CD4-positive, alpha-beta T cell treated with Interferon gamma for 1 hour (primary cell): ENCODE measurements around the gene ZNF480.

ENCODE experiments used
- DNase-seq: peaks from one replicate; pipeline ENCODE4 v3.0.0-alpha.2; 2020

Gene ZNF480

DNA sequence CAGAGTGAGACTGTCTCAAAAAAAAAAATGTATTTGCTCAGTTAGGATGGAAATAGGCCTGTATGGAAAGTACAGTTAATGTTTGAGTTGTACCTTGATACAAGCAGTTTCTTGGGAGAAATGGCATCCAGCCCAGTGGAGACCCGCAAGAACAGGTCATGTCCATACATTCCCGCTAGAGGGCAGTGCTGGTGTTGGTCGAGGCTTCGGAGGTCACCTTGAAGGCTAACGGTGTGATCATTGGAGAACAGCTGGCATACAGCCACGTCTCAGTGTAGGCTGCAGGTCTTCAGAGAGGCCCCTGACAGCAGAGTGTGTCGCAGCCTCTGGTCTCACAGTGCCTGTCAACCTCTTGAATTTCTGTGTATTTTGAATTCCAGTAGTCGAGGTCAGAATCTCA, 46.6 kb downstream of the ZNF480 start:
- peak; percentile 55 for DNase-seq

DNA sequence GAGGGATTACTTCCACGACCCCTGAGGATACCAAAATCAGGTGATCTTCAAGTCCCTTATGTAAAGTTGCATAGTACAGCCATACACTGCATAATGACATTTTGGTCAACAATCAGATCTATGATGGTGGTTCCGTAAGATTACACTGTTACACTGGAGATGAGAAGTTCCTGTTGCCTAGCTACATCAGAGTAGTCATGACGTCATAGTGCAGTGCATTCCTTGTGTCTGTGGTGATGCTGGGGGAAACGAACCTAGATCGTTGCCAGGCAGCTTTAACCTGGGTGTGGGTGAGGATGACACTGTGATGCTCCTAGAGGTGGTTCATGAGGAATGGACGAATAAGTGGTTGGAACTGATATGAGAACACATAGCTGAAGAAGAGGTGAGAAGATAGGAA, 48.2 kb downstream of the ZNF480 start:
- DNase-seq: no peak

DNA sequence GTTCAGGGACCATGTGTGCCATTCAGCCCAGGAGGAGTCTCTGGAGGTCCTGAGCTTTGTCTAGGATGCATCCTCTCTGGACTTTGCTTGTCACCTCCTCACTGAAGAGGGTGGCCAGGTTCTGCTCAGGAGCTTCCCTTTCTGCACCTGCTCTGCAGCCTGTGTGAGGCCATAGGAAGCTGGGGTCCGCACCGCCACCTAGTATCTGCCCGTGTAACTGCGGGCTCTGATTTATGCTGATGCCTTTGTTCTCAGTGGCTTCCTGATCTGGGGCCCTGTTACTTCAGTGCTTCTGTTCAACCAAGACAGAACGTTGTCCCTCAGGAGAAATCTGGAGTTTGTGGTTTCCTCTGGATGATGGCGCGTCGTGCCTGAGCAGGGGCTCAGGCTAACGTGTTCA, 54.5 kb downstream of the ZNF480 start:
- no peak for DNase-seq

DNA sequence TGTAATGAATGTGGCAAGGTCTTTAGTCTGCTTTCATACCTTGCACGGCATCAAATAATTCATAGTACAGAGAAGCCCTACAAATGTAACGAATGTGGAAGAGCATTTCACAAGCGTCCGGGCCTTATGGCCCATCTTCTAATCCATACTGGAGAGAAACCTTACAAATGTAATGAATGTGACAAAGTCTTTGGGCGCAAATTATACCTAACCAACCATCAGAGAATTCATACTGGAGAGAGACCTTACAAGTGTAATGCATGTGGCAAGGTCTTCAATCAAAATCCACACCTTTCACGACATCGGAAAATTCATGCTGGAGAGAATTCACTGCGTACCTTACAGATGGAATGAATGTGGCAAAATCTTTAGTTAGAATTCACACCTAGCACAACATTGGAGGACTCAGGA, 69.5 kb downstream of the ZNF480 start:
- DNase-seq: no peak

DNA sequence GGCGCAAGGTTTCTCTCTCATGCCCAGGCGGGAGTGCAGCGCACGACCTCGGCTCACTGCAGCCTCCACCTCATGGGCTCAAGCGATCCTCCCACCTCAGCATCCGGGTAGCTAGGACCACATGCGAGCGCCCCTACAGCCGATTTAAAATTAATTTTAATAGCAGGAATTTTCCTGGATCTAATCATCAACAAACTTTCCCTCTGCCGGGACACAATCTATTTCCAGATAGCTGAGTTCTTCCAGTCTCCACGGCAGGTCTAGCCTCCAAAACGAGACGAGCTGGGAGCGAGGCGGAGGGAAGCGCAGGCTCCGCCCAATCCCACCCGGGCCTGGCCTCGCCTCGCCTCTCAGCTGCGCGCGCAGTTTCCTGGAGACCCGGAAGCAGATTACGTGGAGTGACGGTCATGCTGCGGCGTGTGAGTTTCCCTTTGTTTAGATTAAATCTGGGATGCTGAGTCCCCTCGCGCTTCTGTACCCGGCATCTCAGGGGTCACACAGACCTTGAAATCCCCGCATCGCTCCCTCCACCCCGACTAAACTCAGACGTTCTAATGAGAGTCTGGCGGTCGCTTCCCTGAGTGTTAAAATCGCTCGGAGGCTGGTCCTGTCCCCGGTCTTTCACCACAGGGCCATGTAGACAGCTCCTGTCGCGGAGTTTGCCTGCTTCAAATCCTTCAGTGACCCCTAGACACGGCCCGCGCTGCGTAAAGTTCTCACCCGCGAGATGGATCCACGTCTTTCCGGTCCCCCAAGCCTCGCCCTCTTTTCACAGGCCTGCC, 72.8 kb downstream of the ZNF480 start, which contains the start of gene ZNF880:
ZNF880 (plus strand) TSS at position 365 of the 782 bp plus-strand sequence; CDS start at position 408, 43 bp downstream.
- peak; percentile 89 for DNase-seq

DNA sequence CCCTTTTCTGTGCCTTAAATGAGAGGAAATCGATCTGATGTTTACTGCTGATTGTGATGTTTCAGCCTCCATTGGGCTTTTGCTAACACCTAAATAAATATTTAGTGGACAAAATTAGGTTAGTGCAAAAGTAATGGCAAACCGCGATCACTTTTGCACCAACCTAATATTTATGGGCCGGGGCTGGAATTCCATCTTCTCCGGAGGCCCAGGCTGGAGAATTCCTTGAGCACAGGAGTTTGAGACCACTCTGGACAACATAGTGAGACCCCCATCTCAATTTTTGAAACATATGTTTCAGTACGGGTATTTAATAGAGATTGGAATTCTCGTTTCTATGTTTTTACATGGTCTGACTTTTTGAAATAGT, 73.4 kb downstream of the ZNF480 start:
- no peak for DNase-seq
